GM19467 (cell line): ENCODE data around the gene OPN5.

Source experiments
- ATAC-seq: cut with Tn5 transposase; IDR thresholded peaks from one replicate; pipeline ENCODE4 v1.9.1; 2021; ENCODE audit warnings: mild to moderate bottlenecking, moderate library complexity; ENCODE audit not compliant: unreplicated experiment

The OPN5 gene

DNA sequence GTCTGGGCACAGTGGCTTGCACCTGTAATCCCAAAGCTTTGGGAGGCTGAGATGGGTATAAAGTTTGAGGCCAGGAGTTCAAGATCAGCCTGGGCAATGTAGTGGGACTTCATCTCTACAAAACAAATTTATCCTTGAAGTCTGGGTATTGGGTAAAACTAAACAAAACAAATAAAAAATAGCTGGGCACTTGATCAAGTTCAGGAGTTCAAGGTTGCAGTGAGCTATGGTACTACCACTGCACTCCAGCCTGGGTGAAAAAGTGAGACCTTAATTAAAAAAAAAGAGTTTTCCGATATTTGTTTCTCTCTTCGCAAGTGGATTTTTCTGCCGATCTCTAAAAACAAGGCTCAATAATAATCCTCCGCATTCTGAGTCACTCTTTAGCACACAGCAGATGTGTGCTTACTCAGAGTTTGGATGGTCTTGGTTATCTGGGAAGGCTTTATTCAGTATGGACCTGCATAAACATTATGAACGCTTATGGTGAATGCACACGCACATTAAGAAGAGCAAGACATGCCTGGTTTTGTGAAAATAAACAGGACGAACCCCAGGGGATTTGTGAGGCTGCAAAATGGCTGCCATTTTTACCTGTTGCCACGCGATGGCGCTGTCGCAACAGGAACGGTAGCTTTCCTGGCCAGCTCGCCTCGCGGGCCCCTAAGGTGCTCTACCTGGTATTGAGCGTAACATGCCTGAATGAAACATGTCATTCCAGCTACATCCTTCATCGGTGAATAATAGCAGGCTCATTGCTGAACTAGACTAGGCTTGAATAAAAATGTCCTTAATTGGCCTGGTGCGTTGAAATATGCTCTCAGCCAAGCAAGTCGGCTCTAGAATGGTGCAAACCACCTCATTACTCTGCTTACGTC, 6.0 kb downstream of the OPN5 start:
- ATAC-seq, result peak; percentile 90

DNA sequence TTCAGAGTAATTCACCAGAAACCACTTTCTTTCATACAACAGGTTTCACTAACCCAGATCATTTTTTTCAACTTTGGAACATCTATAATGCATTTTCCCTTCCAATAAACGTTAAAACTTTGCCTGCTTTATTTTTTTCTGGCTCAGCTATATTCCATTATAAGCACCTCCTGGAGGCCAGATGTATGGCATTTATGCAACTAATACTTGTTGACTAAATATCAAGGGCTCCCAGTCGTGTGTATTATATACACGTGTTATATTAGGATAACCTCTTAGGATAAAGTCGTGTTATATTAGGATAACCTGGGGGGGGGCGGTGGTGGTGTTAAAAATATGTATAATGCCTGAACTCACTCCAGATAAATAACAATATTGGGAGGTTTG, 6.7 kb downstream of the OPN5 start:
- ATAC-seq, result no peak

DNA sequence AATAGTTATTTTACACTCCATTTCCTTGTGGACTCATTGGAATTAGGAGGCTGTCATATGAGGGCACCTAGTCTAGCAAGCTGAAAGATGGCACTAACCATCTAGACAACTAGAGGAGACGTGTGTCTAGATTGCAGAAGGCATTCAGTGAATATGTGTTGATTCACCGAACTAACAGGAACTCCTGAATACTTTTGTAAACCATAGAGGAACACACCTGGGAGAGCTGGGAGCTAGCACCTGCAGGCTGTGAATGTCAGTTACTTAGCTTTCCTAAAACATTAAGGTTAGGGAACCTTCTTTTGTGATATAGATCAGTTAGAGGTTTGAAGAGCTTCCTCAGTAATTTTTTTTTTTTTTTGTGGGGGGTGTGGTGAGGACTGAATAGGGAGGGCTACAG, 7.7 kb downstream of the OPN5 start:
- no peak for ATAC-seq

DNA sequence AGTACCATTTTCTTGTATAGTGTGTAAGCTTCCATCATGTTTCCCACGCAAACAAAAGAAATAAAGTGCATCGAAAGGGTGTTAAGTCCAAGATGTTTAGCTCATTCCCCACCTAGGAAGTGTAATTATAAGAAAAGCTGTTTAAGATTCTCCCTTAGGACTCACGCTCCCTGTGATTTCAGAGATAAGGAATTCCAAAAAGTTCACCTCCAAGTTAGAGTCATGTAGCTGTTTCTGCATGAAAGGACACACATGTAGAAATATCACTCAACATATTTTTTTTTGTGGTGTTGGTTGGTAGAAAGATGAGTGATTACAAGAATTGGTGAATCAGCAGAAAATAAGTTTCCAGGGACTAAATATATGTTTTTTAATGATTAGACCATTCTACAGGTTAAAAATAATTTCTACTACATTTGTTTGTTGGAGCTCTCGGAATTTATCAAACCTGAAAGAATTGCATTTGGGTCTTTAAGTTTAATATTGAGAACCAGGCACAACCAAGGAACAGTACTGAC, 10.4 kb downstream of the OPN5 start:
- no peak for ATAC-seq

DNA sequence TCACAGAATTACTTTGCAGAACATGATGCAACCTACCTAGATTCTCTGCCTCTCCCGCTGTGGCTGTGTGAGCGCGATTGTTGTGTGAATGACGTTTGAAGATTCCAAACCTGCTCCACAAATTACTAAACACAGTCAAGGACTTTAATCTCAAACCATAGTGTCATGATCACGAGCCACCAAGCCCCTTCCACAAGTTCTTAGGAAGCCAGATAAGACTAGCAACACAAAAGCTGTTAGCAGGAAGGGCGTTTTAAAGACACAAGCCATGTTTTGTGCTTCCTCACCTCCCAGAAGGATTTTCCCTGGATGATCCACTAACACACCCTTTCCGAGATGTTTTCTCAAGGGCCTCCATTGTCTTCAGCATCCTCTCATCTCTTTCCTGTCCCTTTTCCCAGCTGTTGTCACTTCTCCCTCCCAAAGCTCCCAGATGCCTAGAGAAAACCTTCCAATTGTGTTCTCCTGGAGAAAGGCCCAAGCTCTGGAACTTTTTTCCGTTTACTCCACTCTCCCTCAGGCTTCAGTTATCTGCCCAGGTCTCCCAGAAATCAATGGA, 12.8 kb downstream of the OPN5 start:
- ATAC-seq, result no peak

DNA sequence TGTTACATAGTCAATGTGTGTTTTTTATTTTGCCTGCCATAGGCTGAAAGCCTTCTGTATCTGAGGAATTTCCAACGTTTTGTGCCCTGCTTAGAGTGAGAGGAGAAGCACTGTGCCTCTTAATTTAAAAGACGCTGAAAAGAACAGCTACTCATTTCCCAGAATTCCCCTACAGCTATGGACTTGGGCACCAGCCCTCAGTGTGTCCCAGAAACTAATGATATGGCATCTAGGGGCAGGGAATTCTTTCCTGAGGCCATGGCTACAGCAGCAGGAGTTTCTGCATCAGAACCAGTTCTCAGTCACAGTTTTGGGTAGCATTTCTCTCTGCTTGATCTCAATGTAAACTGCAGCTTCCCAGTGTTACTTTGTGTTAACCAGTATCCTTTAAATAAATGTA, 20.2 kb downstream of the OPN5 start:
- no peak for ATAC-seq

DNA sequence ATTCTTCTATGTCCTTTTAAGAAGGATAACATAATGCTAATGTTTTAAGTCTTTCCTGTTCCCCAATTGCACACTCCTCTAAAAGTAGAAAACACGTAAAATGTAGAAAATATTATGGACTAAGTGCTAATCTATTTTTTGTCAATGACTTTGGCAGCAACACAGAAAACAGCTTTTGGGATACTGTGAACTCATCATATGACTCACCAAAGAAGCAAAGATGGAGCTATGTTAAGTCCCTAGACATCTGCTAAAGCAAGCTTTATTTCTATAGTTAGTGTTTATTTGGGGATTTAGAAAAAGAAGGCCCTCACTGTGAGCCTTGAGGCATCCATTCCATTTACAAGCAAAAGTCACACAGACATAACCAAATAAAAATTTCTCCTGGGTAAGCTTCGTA, 23.0 kb downstream of the OPN5 start:
- no peak for ATAC-seq

DNA sequence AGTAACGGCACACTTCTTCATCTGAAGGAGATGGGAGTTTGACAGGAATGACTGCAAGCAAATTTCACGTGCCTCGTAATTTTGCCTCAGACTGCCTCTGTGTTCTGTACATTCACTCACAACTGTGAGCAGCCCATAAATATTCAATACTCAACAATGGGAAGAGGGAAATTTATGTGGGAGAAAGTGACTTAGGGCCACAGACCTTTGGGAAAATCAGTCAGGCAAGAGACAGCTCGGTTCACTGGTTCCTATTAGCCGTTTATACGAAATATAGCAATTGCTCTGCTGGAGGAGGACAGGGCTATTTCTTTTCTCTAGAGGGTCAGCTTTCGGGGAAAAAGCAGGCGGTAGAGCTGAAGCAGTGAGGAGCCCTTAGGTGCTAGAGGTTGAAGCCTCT, 28.0 kb downstream of the OPN5 start:
- no peak for ATAC-seq

DNA sequence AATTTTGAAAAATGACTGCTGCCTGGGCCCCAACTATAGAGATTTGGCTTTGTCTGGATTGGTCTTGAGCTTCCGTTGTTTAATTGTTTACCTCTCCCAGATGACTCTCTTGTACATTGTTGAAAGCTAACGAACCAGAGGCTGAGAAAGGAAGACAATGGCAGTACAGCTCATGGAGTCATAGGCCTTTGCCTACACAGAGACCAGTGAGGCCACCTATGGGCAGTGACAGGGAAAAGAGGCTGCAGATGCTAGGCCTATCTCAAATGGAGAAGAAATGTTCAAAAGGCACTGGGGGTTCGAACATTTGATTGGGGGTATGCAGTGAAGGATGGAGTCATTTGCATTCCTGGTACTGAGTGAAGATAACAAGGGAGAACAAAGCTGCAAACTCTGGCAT, 29.1 kb downstream of the OPN5 start:
- no peak for ATAC-seq

DNA sequence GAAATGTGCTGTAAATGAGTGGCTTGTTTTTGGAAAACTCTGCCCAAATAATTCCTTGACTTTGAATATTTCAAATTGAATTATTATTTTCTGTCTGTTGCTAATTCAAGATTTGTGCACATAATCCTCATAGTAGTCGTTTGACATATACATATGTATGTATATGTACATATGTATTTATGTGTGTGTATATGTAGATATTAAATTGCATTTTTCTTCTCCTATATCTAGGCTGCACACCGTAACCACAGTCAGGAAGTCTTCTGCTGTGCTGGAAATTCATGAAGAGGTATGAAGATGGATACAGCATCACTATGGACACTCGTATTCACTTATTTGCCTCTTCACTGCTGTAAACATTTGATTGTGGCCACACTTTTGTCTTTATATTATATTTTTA, 29.6 kb downstream of the OPN5 start:
- ATAC-seq, result no peak

DNA sequence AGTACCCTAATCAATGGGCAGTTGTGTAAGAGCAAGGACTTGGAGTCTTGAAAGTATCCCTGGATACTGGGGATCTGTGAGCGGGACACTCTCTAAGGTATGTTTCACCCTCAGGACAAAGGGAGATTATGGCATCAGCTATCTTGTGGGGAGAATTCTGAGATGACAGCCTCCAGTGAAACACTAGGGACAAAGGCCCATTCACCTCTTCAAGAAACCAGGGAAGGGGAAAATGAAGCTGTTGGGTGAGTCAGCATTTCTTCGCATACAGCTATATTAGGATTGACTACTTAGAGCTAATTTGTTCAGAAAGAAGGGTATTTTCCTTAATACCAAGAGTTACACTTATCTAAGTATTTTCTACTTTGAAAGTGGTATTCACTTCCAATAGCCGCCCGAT, 35.9 kb downstream of the OPN5 start:
- no peak for ATAC-seq

DNA sequence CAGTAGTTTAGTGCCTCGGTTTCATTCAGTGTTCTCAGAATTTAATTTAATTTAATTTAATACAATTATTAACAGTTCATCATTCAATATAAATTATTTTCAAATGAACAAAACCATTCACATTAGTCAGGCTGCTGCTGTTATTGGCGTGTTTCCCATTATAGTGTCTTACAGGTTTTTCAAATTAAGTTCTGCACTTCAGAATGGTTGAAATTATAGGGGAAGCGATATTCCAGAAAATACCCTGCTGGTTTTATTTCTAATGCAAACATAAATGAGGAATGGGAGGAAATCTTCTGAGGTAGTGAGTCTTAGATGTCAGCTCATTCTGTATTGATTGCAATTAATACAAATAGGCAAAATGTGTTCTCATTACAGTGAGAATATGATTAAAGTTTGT, 37.6 kb downstream of the OPN5 start:
- ATAC-seq, result no peak

DNA sequence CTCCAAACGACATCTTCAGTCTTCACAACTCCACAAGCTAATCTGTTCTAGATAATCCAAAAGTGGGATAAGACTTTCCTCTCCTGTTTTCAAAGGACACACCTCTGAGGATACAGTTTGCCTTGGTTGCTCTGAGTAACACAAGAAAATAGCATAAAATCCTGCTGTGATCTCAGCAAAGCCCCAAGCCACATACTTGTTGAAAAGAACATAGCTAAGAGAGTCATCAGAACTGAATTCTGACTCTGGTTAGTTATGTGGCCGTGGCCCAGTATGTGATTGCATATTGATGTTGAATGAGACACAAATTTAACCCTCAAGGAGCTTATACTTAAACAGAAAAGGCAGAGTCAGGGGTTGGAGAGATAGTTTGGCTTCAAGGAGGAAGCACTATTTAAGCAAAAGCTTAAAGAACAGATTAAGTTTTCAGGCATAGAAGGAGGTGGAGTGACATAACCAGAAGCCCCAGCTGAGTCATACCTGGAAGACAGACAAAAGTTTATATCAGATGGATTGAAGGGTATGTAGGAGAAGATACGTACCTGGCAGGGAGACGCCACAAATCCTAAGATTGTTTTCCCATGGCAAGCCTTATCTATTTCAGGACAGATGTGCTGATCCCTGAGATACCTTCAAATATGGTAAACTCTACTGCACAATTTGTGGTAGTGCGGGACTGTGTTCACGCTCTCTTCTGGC, 41.2 kb downstream of the OPN5 start:
- no peak for ATAC-seq

DNA sequence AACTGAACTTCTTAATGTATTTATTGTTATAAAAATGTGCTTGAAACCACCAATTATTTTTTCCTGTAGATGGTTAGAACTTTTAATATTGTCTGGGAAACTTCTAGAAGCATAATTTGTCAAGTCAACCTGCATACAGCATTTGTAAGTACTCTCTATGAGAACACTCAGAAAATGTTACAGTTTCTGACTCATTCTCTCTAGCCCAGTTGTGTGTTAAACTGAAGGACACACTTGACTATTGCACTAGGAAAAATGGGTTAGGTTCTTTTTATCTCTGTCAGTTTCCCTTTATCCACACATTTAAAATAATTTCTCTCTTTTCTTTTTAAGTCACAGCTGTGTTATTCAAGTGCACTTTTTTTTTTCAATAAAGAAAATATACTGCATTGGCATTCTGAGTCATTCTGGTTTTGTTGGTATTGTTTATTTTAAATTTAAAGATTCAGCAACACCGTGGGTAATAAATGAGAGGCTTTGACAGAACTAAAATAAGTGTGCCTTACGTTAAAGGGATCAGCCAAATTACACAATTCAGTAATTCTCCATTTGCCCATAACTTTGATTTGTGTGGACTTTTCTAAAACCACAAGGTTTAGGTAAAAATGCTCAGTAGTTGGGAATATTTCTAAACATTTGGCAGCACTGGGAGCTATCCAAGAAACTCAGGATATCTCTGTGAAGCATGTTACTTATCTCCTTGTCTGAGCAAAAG, 50.7 kb downstream of the OPN5 start:
- no peak for ATAC-seq

DNA sequence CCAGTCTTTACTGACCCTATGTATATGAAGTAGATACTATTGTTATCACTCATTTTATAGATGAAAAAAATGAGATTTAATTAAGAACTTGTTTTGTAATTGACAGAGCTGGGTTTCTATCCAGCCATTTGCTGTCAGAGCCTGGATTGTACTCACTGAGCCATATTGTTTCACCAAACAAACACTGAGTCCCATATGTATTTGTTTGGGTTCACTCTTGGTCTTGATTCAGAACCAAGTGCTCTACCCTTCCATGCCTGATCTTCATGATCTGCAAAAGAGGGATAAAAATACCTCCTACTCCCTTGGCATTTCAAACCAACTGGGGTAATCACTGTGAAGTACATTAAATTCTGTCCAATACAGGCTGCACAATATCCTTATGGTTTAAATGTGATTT, 52.4 kb downstream of the OPN5 start:
- no peak for ATAC-seq

DNA sequence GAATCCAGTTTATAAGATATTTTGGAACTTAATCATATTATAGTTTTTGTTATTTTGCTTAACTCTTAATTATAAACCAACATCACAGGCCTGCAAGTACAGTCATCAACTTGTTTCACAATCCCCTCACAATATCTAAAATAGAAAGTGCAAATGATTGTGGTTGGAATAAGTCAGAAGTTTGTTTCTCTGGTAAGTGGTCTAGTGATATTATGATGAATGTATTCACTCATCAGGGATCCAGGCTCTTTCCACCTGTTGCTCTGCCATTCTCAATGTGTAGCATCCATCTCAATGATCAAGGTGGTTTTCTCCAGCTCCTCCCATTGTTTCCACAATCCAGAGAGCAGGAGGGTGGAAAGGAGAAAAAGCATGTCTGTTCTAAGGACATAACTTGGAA, 54.2 kb downstream of the OPN5 start:
- ATAC-seq, result no peak

DNA sequence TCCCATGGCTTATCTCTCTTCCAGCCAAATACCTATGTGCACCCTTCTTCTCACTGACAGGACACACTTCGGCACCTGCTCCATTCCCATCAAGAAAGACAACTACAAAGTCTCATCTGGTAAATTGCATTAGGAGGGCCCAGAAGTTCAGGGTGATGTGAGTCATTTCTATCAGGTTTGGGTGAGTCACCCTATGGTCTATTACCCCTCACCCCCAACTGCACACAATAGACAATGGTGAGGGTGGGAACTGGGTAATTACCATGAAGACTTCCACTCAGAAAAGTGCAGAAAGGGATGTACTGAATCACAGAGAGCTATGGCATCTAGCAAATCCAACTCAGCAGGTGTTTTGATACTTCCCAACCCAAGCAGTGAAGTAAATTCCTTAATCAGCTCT, 54.8 kb downstream of the OPN5 start:
- no peak for ATAC-seq

DNA sequence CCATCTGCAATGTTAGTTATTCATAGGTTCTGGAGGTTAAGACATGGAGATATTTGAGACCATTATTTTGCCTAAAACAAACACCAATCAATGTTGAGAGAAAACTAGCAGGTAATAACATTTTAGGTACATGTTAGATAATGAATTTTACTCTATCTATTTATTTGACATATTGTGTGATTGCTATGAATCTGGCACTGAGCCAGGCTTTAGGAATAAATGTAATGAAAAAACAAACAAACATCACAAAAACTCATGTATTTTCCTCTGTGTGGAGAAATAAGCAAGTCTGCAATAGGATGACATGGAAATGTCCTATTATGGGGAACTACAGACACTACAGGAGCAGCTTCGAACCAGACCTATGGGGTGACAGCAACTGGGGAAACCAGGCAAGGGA, 57.8 kb downstream of the OPN5 start:
- no peak for ATAC-seq

DNA sequence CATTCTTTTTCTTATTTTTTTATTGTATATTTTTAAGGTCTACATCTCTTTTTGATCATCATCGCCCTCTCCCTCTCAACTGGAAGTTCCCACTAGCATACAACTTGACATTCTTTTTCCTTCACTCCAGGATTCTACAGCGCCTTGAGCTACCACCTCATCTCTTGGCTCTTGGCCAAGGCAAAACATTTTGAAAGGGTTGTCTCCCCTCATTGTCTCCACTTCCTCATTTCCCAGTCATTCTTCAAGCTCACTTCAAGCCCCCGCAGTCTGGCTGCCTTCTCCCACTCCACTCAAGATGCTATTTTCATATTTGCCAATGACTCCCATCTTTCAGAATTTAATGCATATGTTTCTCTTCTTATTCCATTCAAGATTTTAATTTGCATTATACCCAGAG, 63.0 kb downstream of the OPN5 start:
- no peak for ATAC-seq

DNA sequence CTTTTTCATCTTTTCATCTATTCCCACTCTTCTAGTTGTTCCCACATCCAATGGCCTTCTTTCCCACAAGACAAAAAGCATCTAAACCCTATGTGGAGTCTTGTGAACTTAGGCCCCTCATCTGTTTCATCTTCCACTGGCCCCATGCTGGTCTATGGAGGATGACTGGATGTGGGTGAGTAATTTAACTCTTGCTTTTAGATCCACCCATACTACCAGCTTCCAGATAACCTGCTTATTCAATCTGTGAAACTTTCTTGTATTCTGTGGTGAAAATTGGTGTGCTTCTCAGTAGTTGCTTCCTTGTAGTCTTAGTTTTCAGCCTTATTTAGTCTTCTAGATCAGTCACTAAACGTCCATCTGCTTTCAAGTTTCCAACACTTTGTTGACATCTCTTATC, 64.9 kb downstream of the OPN5 start:
- ATAC-seq, result no peak

DNA sequence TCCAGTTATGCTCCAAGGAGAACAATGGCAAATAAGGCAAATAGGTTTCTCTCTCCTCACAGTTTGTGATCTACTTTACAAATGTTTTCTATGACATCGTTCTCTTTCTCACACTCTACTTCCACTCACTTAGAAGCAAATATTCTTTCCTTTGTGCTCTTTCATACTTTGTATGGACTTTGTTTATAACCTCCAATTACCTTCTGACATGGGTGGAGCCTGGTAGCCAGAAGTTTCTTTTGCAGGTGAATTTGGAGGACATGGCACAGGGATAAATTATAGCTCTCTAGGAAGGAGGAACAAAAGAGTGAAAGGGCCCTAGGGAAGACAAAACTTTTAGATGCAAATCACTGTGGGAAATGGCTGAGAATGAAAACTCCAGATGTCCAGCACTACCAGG, 69.3 kb downstream of the OPN5 start:
- ATAC-seq, result no peak
